Stomach (tissue), 19 donors: Measurements from ENCODE around the gene TBC1D3H. TPM values are rescaled to one million over a fixed set of nuclear protein-coding genes. Genes with fewer than 3 reads are reported as not detected.
A peak's percentile ranks its signal among the peaks of the same experiment; 100 is the strongest.
"Not testable (repeated sequence)": the region's sequence is repeated elsewhere in the genome, so short reads cannot be mapped to it uniquely, and the experiment has no call there.

ENCODE experiments used
- DNase-seq, 2 donors: peaks; one replicate each; pipeline versions ENCODE4 v3.0.0 to v3.0.0-alpha.2; 2013 to 2019
- H3K27ac ChIP-seq, 5 donors: fragments of 200-600 bp in 4 of 5; sonication (generic) in 4 of 5; one replicate each; pipeline ENCODE4 v1.5.1; 2013 to 2019; ENCODE audit warnings: mild to moderate bottlenecking in 1 of 5, moderate library complexity in 1 of 5
- H3K27me3 ChIP-seq, 3 donors: fragments of 200-600 bp; sonication (generic); one replicate each; pipeline ENCODE4 v1.5.1; 2017 to 2019; ENCODE audit warnings: mixed run types in 1 of 3
- H3K36me3 ChIP-seq, 4 donors: fragments of 200-600 bp; sonication (generic); 1 replicate in 3 of 4; 2 replicates in 1 of 4; pipeline ENCODE4 v1.5.1; 2016 to 2019
- H3K4me1 ChIP-seq, 4 donors: fragments of 200-600 bp; sonication (generic); one replicate each; pipeline ENCODE4 v1.5.1; 2016 to 2019
- H3K4me3 ChIP-seq, 4 donors: fragments of 200-600 bp; sonication (generic) in 3 of 4; one replicate each; pipeline ENCODE4 v1.5.1; 2016 to 2019; ENCODE audit warnings: mild to moderate bottlenecking in 1 of 4
- H3K9me3 ChIP-seq, 4 donors: fragments of 200-600 bp; sonication (generic); one replicate each; pipeline ENCODE4 v1.5.1; 2016 to 2019
- WGBS, 5 donors: extraction: QIAGEN DNeasy Blood & Tissue Kit in 3 of 5; methylation state at CpG; one replicate each; pipeline versions ENCODE4 v1.1.5 to v1.1.7; 2013 to 2018; 5-methylcytosine and 5-hydroxymethylcytosine counted together
- intact Hi-C: fragments of 100-400 bp; cut with DNase I; formaldehyde crosslinking; loops from one replicate; pipeline ENCODE4 v1.15.1; 2023; ENCODE audit warnings: low total_unique reads
- long read RNA-seq, 10 donors: transcript quantifications; one replicate each; lab custom pipeline, GENCODE V29; 2026
- polyA plus RNA-seq, 3 donors: library from polyadenylated mRNA; stranded (reverse); fragments of 200-250 nt; gene quantifications; one replicate each; pipeline ENCODE4 v1.2.3, GENCODE V29; 2013
- small RNA-seq, 4 donors: library from RNA; depleted of rRNA; stranded (forward); fragments of <200 nt; gene quantifications; one replicate each; pipeline ENCODE3, GENCODE V24; 2016
- total RNA-seq, 5 donors: library from RNA; depleted of rRNA; stranded (reverse); fragments of >200 nt; gene quantifications; one replicate each; pipeline versions ENCODE4 v1.1.0 to v1.2.3, GENCODE V29; 2014 to 2016
- donor health status: healthy with polysubstance abuse.
- donor health status: Bipolar disorder and iron deficiency.
- donor health status: healthy.

The TBC1D3H gene
- total RNA-seq = not detected
- 1 to 10 TPM in 1 of 3 donors, under 1 TPM in 1, not detected in 1; 0.61 to 6.1 TPM for polyA plus RNA-seq
- long read RNA-seq, donor 1 = 0 reads
- long read RNA-seq, donor 2 = 0 reads
- long read RNA-seq, donor 3 = 0 reads
- long read RNA-seq, donor 4 = 0 reads
- long read RNA-seq, donor 5 = 0 reads
- long read RNA-seq, donor 6 = 0 reads
- long read RNA-seq, donor 7 = 0 reads
- long read RNA-seq, donor 8 = 0 reads
- long read RNA-seq, donor 9 = 0 reads
- long read RNA-seq, donor 10 = 0 reads

- H3K36me3 ChIP-seq, H3K27ac ChIP-seq, H3K4me1 ChIP-seq, intact Hi-C loops, H3K4me3 ChIP-seq, H3K9me3 ChIP-seq, H3K27me3 ChIP-seq: not testable (repeated sequence)
- DNase-seq = peak in 1 of 2 donors; percentile 23
- WGBS, 5 donors = 69 to 80% (median 75%) methylated on average over 8 to 19 of the region's 19 CpGs
Measured at GRCh38 chr17:36388385-36389245, at the start of gene TBC1D3H. Gene TBC1D3H (minus strand): TSS chr17:36388435. CDS start chr17:36386895, 1,540 bp downstream.

GRCh38 chr17:36428891-36429290 lies 40.7 kb upstream of the TBC1D3H start:
- H3K27me3 ChIP-seq, H3K36me3 ChIP-seq, DNase-seq, intact Hi-C loops, H3K27ac ChIP-seq, H3K9me3 ChIP-seq, H3K4me1 ChIP-seq, H3K4me3 ChIP-seq: not testable (repeated sequence)
- 52 to 66% methylated on average over 4 to 6 of the region's 13 CpGs; no CpG with 5 or more reads in 3 of the 5 donors for WGBS, 5 donors

- DNase-seq, H3K4me1 ChIP-seq, H3K36me3 ChIP-seq, H3K4me3 ChIP-seq, H3K9me3 ChIP-seq, intact Hi-C loops, H3K27me3 ChIP-seq, H3K27ac ChIP-seq: not testable (repeated sequence)
- WGBS, 5 donors = 67% methylated on average over 1 of the region's 2 CpGs; no CpG with 5 or more reads in 4 of the 5 donors
Measured at GRCh38 chr17:36415180-36415941, 27.1 kb upstream of the TBC1D3H start.

- H3K36me3 ChIP-seq, H3K27me3 ChIP-seq, H3K27ac ChIP-seq, H3K9me3 ChIP-seq, intact Hi-C loops, DNase-seq, H3K4me3 ChIP-seq, H3K4me1 ChIP-seq: not testable (repeated sequence)
- WGBS, 5 donors = 67 to 83% (median 78%) methylated on average over 1 to 5 of the region's 9 CpGs; no CpG with 5 or more reads in 2 of the 5 donors
Measured at GRCh38 chr17:36390943-36391645, 2.9 kb upstream of the TBC1D3H start.

- H3K9me3 ChIP-seq, H3K4me3 ChIP-seq, intact Hi-C loops, DNase-seq, H3K27ac ChIP-seq, H3K27me3 ChIP-seq, H3K4me1 ChIP-seq, H3K36me3 ChIP-seq: not testable (repeated sequence)
- WGBS, 5 donors = 80% methylated on average over 2 of the region's 7 CpGs; no CpG with 5 or more reads in 4 of the 5 donors
Measured at GRCh38 chr17:36375938-36376337, 12.3 kb downstream of the TBC1D3H start.

- H3K4me3 ChIP-seq, H3K27ac ChIP-seq, intact Hi-C loops, H3K27me3 ChIP-seq, H3K36me3 ChIP-seq, H3K9me3 ChIP-seq, DNase-seq, H3K4me1 ChIP-seq: not testable (repeated sequence)
- WGBS, 5 donors = 78 to 100% (median 84%) methylated on average over 2 to 3 of the region's 6 CpGs; no CpG with 5 or more reads in 1 of the 5 donors
Measured at GRCh38 chr17:36362496-36362895, 25.7 kb downstream of the TBC1D3H start.

Small RNA genes within 50 kb of the gene (small RNA-seq; reads per million reads assigned to genes)
- 0 reads per million in 4 donors for gene RNU6-1192P

Other genes starting within 250 kb of the TBC1D3H start
- 1 to 10 TPM in 2 of 5 donors, not detected in 3; 1.5 to 1.7 TPM for gene TBC1D3B, start 211.8 kb downstream of the TBC1D3H start, total RNA-seq
- 1 to 10 TPM in 1 of 3 donors, under 1 TPM in 1, not detected in 1; 0.81 to 4.6 TPM for gene TBC1D3B, start 211.8 kb downstream of the TBC1D3H start, polyA plus RNA-seq
- 10 to 100 TPM in 1 of 5 donors, not detected in 4; 34.4 TPM for gene CCL3L1, start 191.7 kb downstream of the TBC1D3H start, total RNA-seq
- gene CCL3L1, start 191.7 kb downstream of the TBC1D3H start, polyA plus RNA-seq = 1 to 10 TPM in 2 of 3 donors, under 1 TPM in 1; 0.30 to 2.7 (median 1.2) TPM
- gene CCL4L2, start 177.4 kb downstream of the TBC1D3H start, total RNA-seq = under 1 TPM in 1 of 5 donors, not detected in 4; 0.73 TPM
- gene CCL4L2, start 177.4 kb downstream of the TBC1D3H start, polyA plus RNA-seq = 1 to 10 TPM in 2 of 3 donors, under 1 TPM in 1; 0.25 to 4.3 (median 3.5) TPM
- gene TBC1D3I, start 123.9 kb downstream of the TBC1D3H start, total RNA-seq = 1 to 10 TPM in 1 of 5 donors, not detected in 4; 5.8 TPM
- under 1 TPM in 1 of 3 donors, not detected in 2; 0.65 TPM for gene TBC1D3I, start 123.9 kb downstream of the TBC1D3H start, polyA plus RNA-seq
- gene TBC1D3G, start 64.6 kb downstream of the TBC1D3H start, total RNA-seq = not detected
- gene TBC1D3G, start 64.6 kb downstream of the TBC1D3H start, polyA plus RNA-seq = 1 to 10 TPM in 1 of 3 donors, under 1 TPM in 1, not detected in 1; 0.61 to 4.1 TPM
- 10 to 100 TPM in 3 of 5 donors, 1 to 10 TPM in 1, under 1 TPM in 1; 0.87 to 86.2 (median 21.0) TPM for gene ZNHIT3, start 98.2 kb upstream of the TBC1D3H start, total RNA-seq
- 10 to 100 TPM; 36.5 to 66.6 (median 48.4) TPM for gene ZNHIT3, start 98.2 kb upstream of the TBC1D3H start, polyA plus RNA-seq
- gene MYO19, start 146.4 kb upstream of the TBC1D3H start, total RNA-seq = 100 to 1,000 TPM; 111 to 311 (median 183) TPM
- gene MYO19, start 146.4 kb upstream of the TBC1D3H start, polyA plus RNA-seq = 10 to 100 TPM; 11.8 to 42.2 (median 32.6) TPM
- 10 to 100 TPM in 1 of 5 donors, 1 to 10 TPM in 1, under 1 TPM in 2, not detected in 1; 0.45 to 12.7 (median 2.9) TPM for gene PIGW, start 146.6 kb upstream of the TBC1D3H start, total RNA-seq
- gene PIGW, start 146.6 kb upstream of the TBC1D3H start, polyA plus RNA-seq = 1 to 10 TPM; 3.5 to 6.4 (median 4.3) TPM
- 100 to 1,000 TPM in 2 of 5 donors, 10 to 100 TPM in 3; 15.8 to 161 (median 69.8) TPM for gene GGNBP2, start 156.5 kb upstream of the TBC1D3H start, total RNA-seq
- gene GGNBP2, start 156.5 kb upstream of the TBC1D3H start, polyA plus RNA-seq = 10 to 100 TPM; 24.7 to 40.2 (median 38.9) TPM
- gene DHRS11, start 203.4 kb upstream of the TBC1D3H start, total RNA-seq = 100 to 1,000 TPM in 1 of 5 donors, 10 to 100 TPM in 2, 1 to 10 TPM in 2; 8.5 to 339 (median 14.9) TPM
- 10 to 100 TPM; 11.0 to 12.1 (median 11.0) TPM for gene DHRS11, start 203.4 kb upstream of the TBC1D3H start, polyA plus RNA-seq
- 10 to 100 TPM in 2 of 5 donors, 1 to 10 TPM in 2, not detected in 1; 1.8 to 38.5 (median 7.4) TPM for gene MRM1, start 213.1 kb upstream of the TBC1D3H start, total RNA-seq
- 1 to 10 TPM; 2.4 to 8.0 (median 7.8) TPM for gene MRM1, start 213.1 kb upstream of the TBC1D3H start, polyA plus RNA-seq